Central memory CD8-positive, alpha-beta T cell (primary cell): Measurements from ENCODE around the gene TNFRSF19.

Source experiments
- ATAC-seq: fragments of 150-1000 bp; cut with Tn5 transposase; replicated peaks from 2 replicates; pipeline ENCODE4 v1.10.0; 2022; ENCODE audit warnings: mild to moderate bottlenecking, moderate FRiP score, moderate number of reproducible peaks; ENCODE audit not compliant: poor library complexity, severe bottlenecking; ENCODE audit errors: extremely low read depth
- DNase-seq, 2 donors: peaks; one replicate each; pipeline ENCODE4 v3.0.0; 2021; ENCODE audit warnings: low spot score in 2 of 2
- H3K27ac Mint-ChIP-seq: one replicate; pipeline ENCODE4 v1.8.0; 2022; ENCODE audit warnings: low read depth, mild to moderate bottlenecking, moderate library complexity, mixed read lengths
- H3K27me3 Mint-ChIP-seq: one replicate; pipeline ENCODE4 v1.8.0; 2022; ENCODE audit warnings: mixed read lengths
- H3K36me3 Mint-ChIP-seq: one replicate; pipeline ENCODE4 v1.8.0; 2022; ENCODE audit warnings: mild to moderate bottlenecking, moderate library complexity, mixed read lengths; ENCODE audit not compliant: insufficient read depth
- H3K4me1 Mint-ChIP-seq: one replicate; pipeline ENCODE4 v1.8.0; 2022; ENCODE audit warnings: mixed read lengths
- H3K4me3 Mint-ChIP-seq: one replicate; pipeline ENCODE4 v1.8.0; 2022; ENCODE audit warnings: mild to moderate bottlenecking, moderate library complexity, mixed read lengths
- H3K9me3 Mint-ChIP-seq: one replicate; pipeline ENCODE4 v1.8.0; 2022; ENCODE audit warnings: mixed read lengths

The TNFRSF19 gene

GRCh38 chr13:23716401-23716800 is 146.2 kb downstream of the TNFRSF19 start:
- no peak for ATAC-seq
- H3K27me3 Mint-ChIP-seq = peaks cover 23% of the 10 kb centered on the region
- H3K36me3 Mint-ChIP-seq = no peaks in the 10 kb centered on the region

DNA sequence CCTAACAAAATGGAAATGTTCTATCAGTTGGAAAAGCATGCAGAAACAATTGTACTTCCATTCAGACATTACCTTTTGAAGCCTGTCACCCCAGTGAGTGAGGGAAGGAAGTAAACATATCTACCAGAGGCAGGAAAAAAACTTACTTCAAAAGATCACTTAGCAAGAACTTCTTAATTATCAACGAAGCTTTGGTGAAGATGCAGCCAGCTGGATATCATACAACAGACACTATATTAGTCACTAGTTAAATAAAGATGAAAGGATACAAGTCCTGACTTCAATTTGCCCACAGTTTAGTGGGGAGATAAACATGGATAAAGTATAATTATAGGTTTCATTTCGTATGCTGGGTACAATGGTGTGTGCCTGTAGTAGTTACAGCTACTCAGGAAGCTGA is 148.8 kb downstream of the TNFRSF19 start:
- H3K4me3 Mint-ChIP-seq = no peak overlapping the region
- no peaks in the 10 kb centered on the region for H3K9me3 Mint-ChIP-seq
- ATAC-seq = no peak
- H3K36me3 Mint-ChIP-seq = no peaks in the 10 kb centered on the region
- peaks cover 13% of the 10 kb centered on the region for H3K27me3 Mint-ChIP-seq
- no peak overlapping the region for H3K27ac Mint-ChIP-seq
- no peak for DNase-seq
- no peaks in the 10 kb centered on the region for H3K4me1 Mint-ChIP-seq

More at GRCh38 chr13:23716401-23716800, 146.2 kb downstream of the TNFRSF19 start:
- H3K27ac Mint-ChIP-seq = no peak overlapping the region
- DNase-seq = no peak
- no peaks in the 10 kb centered on the region for H3K4me1 Mint-ChIP-seq
- H3K9me3 Mint-ChIP-seq = no peaks in the 10 kb centered on the region
- H3K4me3 Mint-ChIP-seq = no peak overlapping the region

DNA sequence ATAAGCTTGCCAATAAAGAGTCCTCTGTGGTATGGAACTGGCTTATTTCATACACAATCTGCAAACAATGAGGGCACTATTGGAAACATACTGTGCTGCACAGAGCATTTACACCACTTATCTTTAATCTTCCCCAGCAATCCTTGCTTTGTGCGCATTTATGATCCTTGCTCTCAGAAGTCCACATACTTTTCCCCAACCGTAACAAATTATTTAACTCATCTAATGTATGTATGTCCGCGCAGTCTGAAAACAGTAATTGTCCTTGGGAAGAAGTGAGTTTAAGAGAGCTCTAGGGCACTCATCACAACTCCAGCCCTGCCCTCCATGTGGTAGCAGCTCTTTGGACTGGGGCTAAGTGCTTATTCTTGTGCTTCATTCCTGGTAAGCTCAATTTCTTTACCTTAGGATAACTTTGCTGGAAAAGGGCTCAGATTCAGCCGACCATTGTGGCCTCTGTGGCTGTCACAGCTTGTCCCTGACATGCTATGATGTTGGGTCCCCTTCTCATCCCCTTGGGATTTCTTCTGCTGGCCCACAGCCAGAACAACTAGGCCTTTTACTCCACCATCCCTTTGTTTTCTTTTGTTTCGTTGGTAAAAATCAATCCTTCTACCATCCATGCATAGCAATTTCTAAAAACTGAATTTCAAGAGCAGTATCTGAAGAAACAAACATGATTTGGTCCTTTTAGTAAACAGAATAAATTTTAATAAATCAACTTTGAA is 152.7 kb downstream of the TNFRSF19 start:
- Mint-ChIP-seq H3K36me3 (peaks cover under 1% of the 10 kb centered on the region), H3K27ac (no peak overlapping the region), H3K4me3 (no peak overlapping the region), H3K27me3 (no peaks in the 10 kb centered on the region), H3K9me3 (no peaks in the 10 kb centered on the region), H3K4me1 (no peaks in the 10 kb centered on the region)
- DNase-seq (no peak), ATAC-seq (no peak)

- Mint-ChIP-seq H3K4me3 (no peak overlapping the region), H3K36me3 (peaks cover 3% of the 10 kb centered on the region), H3K4me1 (no peaks in the 10 kb centered on the region), H3K9me3 (no peaks in the 10 kb centered on the region), H3K27ac (no peak overlapping the region), H3K27me3 (no peaks in the 10 kb centered on the region)
- no peak for DNase-seq
- ATAC-seq = no peak
Measured at GRCh38 chr13:23723471-23723870, 153.3 kb downstream of the TNFRSF19 start.

DNA sequence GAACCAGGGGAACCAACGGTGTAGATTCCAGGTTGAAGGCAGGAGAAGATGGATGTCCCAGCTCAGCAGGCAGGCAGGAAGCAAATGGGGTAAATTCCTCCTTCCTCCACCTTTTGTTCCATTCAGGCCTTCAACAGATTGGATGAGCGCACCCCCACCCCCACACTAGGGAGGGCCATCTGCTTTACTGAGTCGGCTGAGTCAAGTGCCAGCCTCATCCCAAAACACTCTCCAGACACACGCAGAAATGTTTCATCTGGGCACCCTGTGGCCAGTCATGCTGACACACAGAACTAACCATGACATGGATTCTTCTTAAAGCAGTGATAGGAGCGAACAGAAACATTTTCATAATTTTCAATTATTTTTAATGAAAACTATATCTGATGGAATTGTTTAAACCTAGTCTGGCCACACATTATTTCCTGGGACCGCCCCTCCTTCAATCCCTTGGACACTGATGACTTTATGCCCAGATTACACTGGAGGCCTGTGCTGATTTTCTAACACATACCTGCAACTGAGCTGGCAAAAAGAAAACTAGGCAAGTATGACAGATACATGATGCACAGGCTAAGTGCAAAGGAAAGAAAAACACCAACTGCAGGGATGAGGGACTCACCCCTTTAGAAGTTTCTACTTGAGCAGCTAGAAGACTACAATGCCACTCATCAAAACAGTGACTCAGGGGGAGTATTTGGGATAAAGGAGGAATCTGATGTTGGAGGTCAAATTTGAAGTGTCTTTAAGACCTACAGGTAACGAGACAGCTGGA is 154.2 kb downstream of the TNFRSF19 start:
- Mint-ChIP-seq H3K4me1 (no peaks in the 10 kb centered on the region), H3K36me3 (peaks cover 6% of the 10 kb centered on the region), H3K9me3 (no peaks in the 10 kb centered on the region), H3K4me3 (no peak overlapping the region), H3K27me3 (no peaks in the 10 kb centered on the region), H3K27ac (no peak overlapping the region)
- no peak for ATAC-seq
- DNase-seq = no peak
